Liver (tissue), 9 donors: ENCODE measurements around the gene EXOC2. TPM values are rescaled to one million over a fixed set of nuclear protein-coding genes. Genes with fewer than 3 reads are reported as not detected.

ENCODE experiments used
- DNase-seq: peaks from one replicate; pipeline ENCODE4 v3.0.0-alpha.2; 2017; ENCODE audit warnings: low spot score
- H3K27ac ChIP-seq, 2 donors: one replicate each; pipeline ENCODE4 v1.7.0; 2013; ENCODE audit warnings: inconsistent platforms in 2 of 2, low read length in 2 of 2, control low read depth in 1 of 2, low read depth in 1 of 2, mild to moderate bottlenecking in 1 of 2
- H3K27me3 ChIP-seq, 4 donors: one replicate each; pipeline versions ENCODE4 v1.6.1 to v1.7.0; 2013; ENCODE audit warnings: low read length in 3 of 4, inconsistent platforms in 1 of 4, mild to moderate bottlenecking in 1 of 4, moderate library complexity in 1 of 4; ENCODE audit not compliant: control insufficient read depth in 4 of 4, insufficient read depth in 4 of 4
- H3K36me3 ChIP-seq, 4 donors: one replicate each; pipeline versions ENCODE4 v1.6.1 to v1.7.0; 2013; ENCODE audit warnings: low read length in 3 of 4, mild to moderate bottlenecking in 3 of 4, low read depth in 1 of 4, moderate library complexity in 1 of 4; ENCODE audit not compliant: control insufficient read depth in 4 of 4, insufficient read depth in 3 of 4
- H3K4me1 ChIP-seq, 4 donors: one replicate each; pipeline versions ENCODE4 v1.6.1 to v1.7.0; 2013; ENCODE audit warnings: low read length in 3 of 4, mild to moderate bottlenecking in 3 of 4, moderate library complexity in 1 of 4; ENCODE audit not compliant: control insufficient read depth in 4 of 4, insufficient read depth in 4 of 4
- H3K4me3 ChIP-seq, 3 donors: one replicate each; pipeline versions ENCODE4 v1.6.1 to v1.7.0; 2013; ENCODE audit warnings: low read length in 3 of 3, control low read depth in 1 of 3, low read depth in 1 of 3, mild to moderate bottlenecking in 1 of 3
- H3K9ac ChIP-seq, 2 donors: one replicate each; pipeline ENCODE4 v1.7.0; 2013; ENCODE audit warnings: low read length in 2 of 2, mild to moderate bottlenecking in 2 of 2, moderate library complexity in 2 of 2, control low read depth in 1 of 2, low read depth in 1 of 2
- H3K9me3 ChIP-seq, 4 donors: one replicate each; pipeline versions ENCODE4 v1.6.1 to v1.7.0; 2013; ENCODE audit warnings: low read length in 3 of 4; ENCODE audit not compliant: control insufficient read depth in 4 of 4
- ATF3 ChIP-seq: IDR thresholded peaks from 2 replicates; pipeline ENCODE4 v1.6.1; 2016; ENCODE audit warnings: antibody characterized with exemption
- CTCF ChIP-seq: fragments of 150-350 bp; IDR thresholded peaks from 2 replicates; pipeline ENCODE4 v1.5.1; 2017; ENCODE audit warnings: improper control_type of control experiment, low read depth, low read length; ENCODE audit not compliant: missing input control
- EGR1 ChIP-seq, 2 donors: IDR thresholded peaks; 2 replicates each; pipeline ENCODE4 v1.6.1; 2016 to 2018; ENCODE audit warnings: antibody characterized with exemption in 2 of 2, low read depth in 2 of 2
- FOXA1 ChIP-seq: IDR thresholded peaks from 2 replicates; pipeline ENCODE4 v1.6.1; 2016; ENCODE audit warnings: antibody characterized with exemption
- HNF4A ChIP-seq, 2 donors: conservative IDR thresholded peaks; 2 replicates each; pipeline ENCODE4 v1.6.1; 2016; ENCODE audit warnings: antibody characterized with exemption in 2 of 2, mild to moderate bottlenecking in 2 of 2
- HNF4G ChIP-seq: IDR thresholded peaks from 2 replicates; pipeline ENCODE4 v1.6.1; 2016; ENCODE audit warnings: antibody characterized with exemption
- JUND ChIP-seq, 2 donors: IDR thresholded peaks; 2 replicates each; pipeline ENCODE4 v1.6.1; 2016; ENCODE audit warnings: antibody characterized with exemption in 2 of 2
- MAX ChIP-seq: IDR thresholded peaks from 2 replicates; pipeline ENCODE4 v1.6.1; 2016; ENCODE audit warnings: antibody characterized with exemption
- RAD21 ChIP-seq, 2 donors: IDR thresholded peaks; 2 replicates each; pipeline ENCODE4 v1.6.1; 2016; ENCODE audit warnings: antibody characterized with exemption in 2 of 2, mild to moderate bottlenecking in 2 of 2
- REST ChIP-seq: IDR thresholded peaks from 2 replicates; pipeline ENCODE4 v1.6.1; 2016; ENCODE audit warnings: antibody characterized with exemption, mild to moderate bottlenecking
- SP1 ChIP-seq: IDR thresholded peaks from 2 replicates; pipeline ENCODE4 v1.6.1; 2018; ENCODE audit warnings: antibody characterized with exemption, mild to moderate bottlenecking
- TAF1 ChIP-seq: conservative IDR thresholded peaks from 2 replicates; pipeline ENCODE4 v1.6.1; 2016; ENCODE audit warnings: antibody characterized with exemption, mild to moderate bottlenecking
- YY1 ChIP-seq: IDR thresholded peaks from 2 replicates; pipeline ENCODE4 v1.6.1; 2016; ENCODE audit warnings: antibody characterized with exemption, mild to moderate bottlenecking
- ZBTB33 ChIP-seq: IDR thresholded peaks from 2 replicates; pipeline ENCODE4 v1.6.1; 2016; ENCODE audit warnings: antibody characterized with exemption
- WGBS: extraction: QIAGEN DNeasy Blood & Tissue Kit; methylation state at CpG from one replicate; pipeline ENCODE4 v1.1.7; 2013; 5-methylcytosine and 5-hydroxymethylcytosine counted together
- polyA plus RNA-seq, 2 donors: library from polyadenylated mRNA; stranded (reverse) in 1 of 2; unstranded in 1 of 2; fragments of 200-250 nt in 1 of 2; fragments of >200 nt in 1 of 2; fragmentation: Nextera tagmentation in 1 of 2; extraction: Ambion mirVana in 1 of 2; gene quantifications; one replicate each; pipeline versions ENCODE4 v1.2.1 to v1.2.3, GENCODE V29; 2013 to 2015
- total RNA-seq, 2 donors: library from RNA; depleted of rRNA; stranded (reverse); fragments of >200 nt; gene quantifications; one replicate each; pipeline ENCODE4 v1.2.3, GENCODE V29; 2014
- donor health status: healthy.
- donor health status: healthy.
- donor health status: healthy.
- donor health status: healthy.
- donor health status: healthy.

The EXOC2 gene
- total and polyA plus RNA-seq, 4 donors: 6.7 to 15.3 (median 9.2) TPM

- WGBS: 76% methylated on average over 9 of the region's 9 CpGs
- no peak for DNase-seq
- H3K9ac ChIP-seq: no peak overlapping the region
These were observed 240.5 kb downstream of the EXOC2 start for GRCh38 chr6:452301-453067.

More at GRCh38 chr6:452301-453067, 240.5 kb downstream of the EXOC2 start:
- H3K36me3 ChIP-seq: no peaks in the 10 kb centered on the region
- no peak for TF ChIP-seq SP1
- no peak for TF ChIP-seq ATF3
- TF ChIP-seq RAD21 (IDR thresholded peaks at IDR 0.05): no peak
- TF ChIP-seq JUND (IDR thresholded peaks at IDR 0.05): no peak
- no peak for TF ChIP-seq ZBTB33
- TF ChIP-seq MAX: no peak
- no peak for TF ChIP-seq HNF4A (conservative IDR thresholded peaks at IDR 0.05)
- TF ChIP-seq FOXA1: no peak
- TF ChIP-seq TAF1: no peak
- no peak for TF ChIP-seq REST
- no peak for TF ChIP-seq CTCF
- no peak for TF ChIP-seq YY1
- TF ChIP-seq HNF4G: no peak
- TF ChIP-seq EGR1 (IDR thresholded peaks at IDR 0.05; ENCODE audit: low read depth in 2 of 2): no peak
- H3K4me3 ChIP-seq: no peak overlapping the region
- no peaks in the 10 kb centered on the region for H3K4me1 ChIP-seq
- H3K9me3 ChIP-seq: no peaks in the 10 kb centered on the region
- peaks cover 0 to 2% (median 0%) of the 10 kb centered on the region in 4 donors for H3K27me3 ChIP-seq
- H3K27ac ChIP-seq: no peak overlapping the region
